Astrocyte of the spinal cord (primary cell): Measurements from ENCODE around the gene PAPLN.

ENCODE experiments used
- DNase-seq: peaks from one replicate; pipeline ENCODE4 v3.0.0; 2011; ENCODE audit warnings: low read depth, low spot score
- H3K4me3 ChIP-seq: 2 replicates; pipeline ENCODE4 v1.5.1; 2011; ENCODE audit warnings: low read depth, mild to moderate bottlenecking, low read length, moderate library complexity
- CTCF ChIP-seq: IDR thresholded peaks from 2 replicates; pipeline ENCODE4 v1.5.1; 2012; ENCODE audit warnings: low read depth, mild to moderate bottlenecking, low read length, inconsistent platforms
- in situ Hi-C: cut with HindIII; loops from 2 replicates; pipeline ENCODE4 v1.10.0; 2017; ENCODE audit warnings: low sequenced_read_pairs

The PAPLN gene

GRCh38 chr14:73253323-73253610 is 16.0 kb downstream of the PAPLN start:
- H3K4me3 ChIP-seq: no peak overlapping the region
- no peak for DNase-seq
- in situ Hi-C loops: no loop called here
- no peak for TF ChIP-seq CTCF

- in situ Hi-C loops: no loop called here
- DNase-seq: no peak
- no peak for TF ChIP-seq CTCF
- H3K4me3 ChIP-seq: no peak overlapping the region
Measured at GRCh38 chr14:73253721-73254120, 16.4 kb downstream of the PAPLN start.

- DNase-seq: no peak
Measured at GRCh38 chr14:73254247-73255004, 17.1 kb downstream of the PAPLN start.

GRCh38 chr14:73255005-73255400 is 17.7 kb downstream of the PAPLN start:
- no peak for DNase-seq
- TF ChIP-seq CTCF: no peak
- in situ Hi-C loops: no loop called here
- no peak overlapping the region for H3K4me3 ChIP-seq

More at GRCh38 chr14:73254247-73255004, 17.1 kb downstream of the PAPLN start:
- H3K4me3 ChIP-seq: no peak overlapping the region
- TF ChIP-seq CTCF: no peak
- in situ Hi-C loops: no loop called here

- DNase-seq: no peak
- TF ChIP-seq CTCF: no peak
- no peak overlapping the region for H3K4me3 ChIP-seq
- in situ Hi-C loops: no loop called here
Measured at GRCh38 chr14:73255693-73256225, 18.5 kb downstream of the PAPLN start.

- in situ Hi-C loops: no loop called here
- TF ChIP-seq CTCF: no peak
- H3K4me3 ChIP-seq: no peak overlapping the region
- DNase-seq: no peak
Measured at GRCh38 chr14:73258076-73258475, 20.8 kb downstream of the PAPLN start.
